ENCODE data around the gene TIAM2. TPM values are rescaled to one million over a fixed set of nuclear protein-coding genes. Genes with fewer than 3 reads are reported as not detected.

The TIAM2 gene
- total RNA-seq, 4 donors from 2014 or later: 4.2 to 12.7 (median 7.5) TPM

DNA sequence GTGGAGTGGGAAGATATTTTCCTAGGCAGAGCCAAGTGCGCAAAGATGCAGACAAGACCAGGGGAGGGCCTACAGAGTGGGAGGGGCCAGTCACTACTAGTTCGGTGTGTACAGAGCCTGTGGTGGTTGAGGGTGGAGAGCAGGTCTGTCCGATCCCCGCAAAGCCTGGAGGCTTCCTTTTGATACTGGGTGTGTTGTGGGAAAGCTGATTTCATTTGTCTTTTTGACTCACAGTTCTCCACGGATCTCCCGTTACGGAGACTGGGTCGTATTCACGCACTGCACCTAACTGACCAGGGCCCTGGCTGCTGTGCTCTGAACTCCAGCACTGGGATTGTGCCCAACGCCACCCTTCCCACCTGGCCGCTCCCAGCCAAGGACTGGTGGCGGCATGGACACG is 1.4 kb upstream of the TIAM2 start:
- H3K9me3 ChIP-seq: no peaks in the 10 kb centered on the region
- no peak overlapping the region for H3K27ac ChIP-seq
- intact Hi-C loops (cut with DNase I; ENCODE audit: low total_unique reads): no loop called here
- 97 to 100% methylated on average over 3 to 13 of the region's 13 CpGs for WGBS, 2 donors (ENCODE audit: low coverage in 1 of 2)
- no peaks in the 10 kb centered on the region for H3K36me3 ChIP-seq
- H3K4me1 ChIP-seq: peaks cover 0 to 12% (median 9%) of the 10 kb centered on the region in 4 donors
- H3K4me3 ChIP-seq: no peak overlapping the region
- DNase-seq: no peak
- in situ Hi-C loops (cut with MboI; ENCODE audit: low pct_ligation_motif_present in 1 of 4, low pct_unique_long_range_greater_than_20kb in 1 of 4, low sequenced_read_pairs in 3 of 4): no loop called here
- peaks cover 25% of the 10 kb centered on the region for H3K27me3 ChIP-seq
- TF ChIP-seq EP300 (IDR thresholded peaks at IDR 0.05; ENCODE audit: low read depth) (no peak), CTCF (IDR thresholded peaks at IDR 0.05) (no peak), POLR2A (IDR thresholded peaks at IDR 0.05) (no peak), POLR2AphosphoS5 (IDR thresholded peaks at IDR 0.05) (no peak)

DNA sequence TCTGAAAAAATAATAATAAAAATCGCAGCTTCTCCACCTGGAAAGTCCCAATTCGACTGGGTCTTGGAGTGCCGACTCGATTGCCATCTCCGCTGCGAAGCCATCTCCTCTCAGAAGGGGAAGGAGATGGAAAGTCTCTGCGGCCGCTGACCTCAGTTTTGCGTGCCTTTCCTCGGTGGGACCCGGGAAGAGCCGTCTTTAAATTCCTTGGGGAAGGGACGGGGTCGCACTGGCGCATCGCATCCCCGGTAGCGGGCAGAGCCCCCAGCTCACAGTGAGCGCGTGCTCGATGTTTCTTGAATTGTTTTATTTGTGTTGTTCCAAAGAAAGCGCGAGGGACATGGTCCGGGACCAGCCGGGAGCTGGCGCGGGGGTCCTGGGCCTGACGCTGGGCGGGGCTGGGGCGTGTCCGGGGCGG is 270 bp upstream of the TIAM2 start:
- in situ Hi-C loops (cut with MboI; ENCODE audit: low pct_ligation_motif_present in 1 of 4, low pct_unique_long_range_greater_than_20kb in 1 of 4, low sequenced_read_pairs in 3 of 4): no loop called here
- Histone ChIP-seq H3K27ac (no peak overlapping the region), H3K27me3 (peaks cover 25% of the 10 kb centered on the region), H3K4me3 (peak overlapping the region in 3 of 4 donors; percentile 49 to 64 (median 54)), H3K9me3 (no peaks in the 10 kb centered on the region), H3K36me3 (no peaks in the 10 kb centered on the region), H3K4me1 (peaks cover 0 to 12% (median 9%) of the 10 kb centered on the region in 4 donors)
- WGBS, 2 donors (ENCODE audit: low coverage in 1 of 2): 12 to 31% methylated on average over 7 to 32 of the region's 32 CpGs
- no peak for TF ChIP-seq EP300 (IDR thresholded peaks at IDR 0.05; ENCODE audit: low read depth)
- TF ChIP-seq POLR2A (IDR thresholded peaks at IDR 0.05): no peak
- TF ChIP-seq POLR2AphosphoS5 (IDR thresholded peaks at IDR 0.05): no peak
- no peak for TF ChIP-seq CTCF (IDR thresholded peaks at IDR 0.05)
- intact Hi-C loops (cut with DNase I; ENCODE audit: low total_unique reads): no loop called here
- DNase-seq: no peak

GRCh38 chr6:154996016-154996590 is 988 bp downstream of the TIAM2 start:
- peaks cover 25% of the 10 kb centered on the region for H3K27me3 ChIP-seq
- in situ Hi-C loops (cut with MboI; ENCODE audit: low pct_ligation_motif_present in 1 of 4, low pct_unique_long_range_greater_than_20kb in 1 of 4, low sequenced_read_pairs in 3 of 4) (no loop called here), intact Hi-C loops (cut with DNase I; ENCODE audit: low total_unique reads) (no loop called here)
- H3K4me1 ChIP-seq: peaks cover 0 to 12% (median 9%) of the 10 kb centered on the region in 4 donors
- H3K9me3 ChIP-seq: no peaks in the 10 kb centered on the region
- H3K36me3 ChIP-seq: no peaks in the 10 kb centered on the region
- 15 to 37% methylated on average over 6 to 16 of the region's 18 CpGs for WGBS, 2 donors (ENCODE audit: low coverage in 1 of 2)
- no peak for DNase-seq
- H3K4me3 ChIP-seq: peak overlapping the region; percentile 5 to 64 (median 52)
- no peak overlapping the region for H3K27ac ChIP-seq
- no peak for TF ChIP-seq EP300 (IDR thresholded peaks at IDR 0.05; ENCODE audit: low read depth)
- no peak for TF ChIP-seq POLR2AphosphoS5 (IDR thresholded peaks at IDR 0.05)
- TF ChIP-seq CTCF (IDR thresholded peaks at IDR 0.05): no peak
- no peak for TF ChIP-seq POLR2A (IDR thresholded peaks at IDR 0.05)

DNA sequence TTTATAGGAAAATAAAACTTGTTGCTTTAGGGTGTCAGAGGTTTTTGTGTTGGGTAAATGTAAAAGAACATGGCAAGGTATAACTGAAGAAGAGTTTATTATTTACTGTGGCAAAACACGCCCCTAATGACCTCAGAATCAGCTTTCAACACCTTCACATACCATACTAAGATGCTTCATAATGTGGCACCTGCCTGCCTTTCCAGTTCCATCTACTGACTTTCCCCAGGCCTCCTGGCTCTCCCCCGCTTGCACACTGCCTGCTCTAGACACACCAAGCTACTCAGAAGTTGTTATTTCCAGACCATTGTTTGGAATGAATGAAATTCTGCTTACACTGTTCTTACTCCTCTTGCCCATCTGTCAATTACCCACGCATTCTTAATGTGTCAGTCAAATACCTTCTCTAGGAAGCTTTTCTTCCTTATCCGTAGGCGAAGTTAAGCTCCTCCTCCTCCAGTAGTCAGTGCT is 1.8 kb downstream of the TIAM2 start:
- H3K27ac ChIP-seq: no peak overlapping the region
- WGBS, 2 donors (ENCODE audit: low coverage in 1 of 2): 77 to 79% methylated on average over 5 of the region's 5 CpGs

More for the DNA sequence above, 1.8 kb downstream of the TIAM2 start:
- intact Hi-C loops (cut with DNase I; ENCODE audit: low total_unique reads) (no loop called here), in situ Hi-C loops (cut with MboI; ENCODE audit: low pct_ligation_motif_present in 1 of 4, low pct_unique_long_range_greater_than_20kb in 1 of 4, low sequenced_read_pairs in 3 of 4) (no loop called here)
- peaks cover 25% of the 10 kb centered on the region for H3K27me3 ChIP-seq
- DNase-seq: no peak
- H3K4me1 ChIP-seq: peaks cover 0 to 12% (median 9%) of the 10 kb centered on the region in 4 donors
- no peaks in the 10 kb centered on the region for H3K9me3 ChIP-seq
- no peaks in the 10 kb centered on the region for H3K36me3 ChIP-seq
- H3K4me3 ChIP-seq: no peak overlapping the region
- TF ChIP-seq CTCF (IDR thresholded peaks at IDR 0.05): no peak
- no peak for TF ChIP-seq POLR2AphosphoS5 (IDR thresholded peaks at IDR 0.05)
- TF ChIP-seq POLR2A (IDR thresholded peaks at IDR 0.05): no peak
- no peak for TF ChIP-seq EP300 (IDR thresholded peaks at IDR 0.05; ENCODE audit: low read depth)

Measured in transverse colon (tissue), 4 donors.